Measurements from ENCODE around the gene TEX52.
A peak's percentile ranks its signal among the peaks of the same experiment; 100 is the strongest.

TEX52 gene

GRCh38 chr12:2857021-2857431 is at the start of gene TEX52:
Gene TEX52 (minus strand): TSS chr12:2857039. CDS start chr12:2857026, 13 bp downstream.
- DNase-seq (ENCODE audit: low read depth in 2 of 3, low spot score in 1 of 3), result no peak

- no peak for DNase-seq (ENCODE audit: low read depth in 2 of 3, low spot score in 1 of 3)
These were observed 47.4 kb upstream of the TEX52 start for GRCh38 chr12:2904260-2904659.

GRCh38 chr12:2902272-2902880 is 45.5 kb upstream of the TEX52 start:
- DNase-seq (ENCODE audit: low read depth in 2 of 3, low spot score in 1 of 3), result no peak

- no peak for DNase-seq (ENCODE audit: low read depth in 2 of 3, low spot score in 1 of 3)
These were observed 43.8 kb upstream of the TEX52 start for GRCh38 chr12:2900642-2901041.

- DNase-seq (ENCODE audit: low read depth in 2 of 3, low spot score in 1 of 3), result no peak
These were observed 40.6 kb upstream of the TEX52 start for GRCh38 chr12:2897418-2897817.

GRCh38 chr12:2895511-2895910 is 38.7 kb upstream of the TEX52 start:
- no peak for DNase-seq (ENCODE audit: low read depth in 2 of 3, low spot score in 1 of 3)

- DNase-seq (ENCODE audit: low read depth in 2 of 3, low spot score in 1 of 3), result no peak
These were observed 38.2 kb upstream of the TEX52 start for GRCh38 chr12:2895051-2895451.

- DNase-seq (ENCODE audit: low read depth in 2 of 3, low spot score in 1 of 3), result no peak
These were observed 36.2 kb upstream of the TEX52 start for GRCh38 chr12:2893007-2893406.

GRCh38 chr12:2892246-2892645 is 35.4 kb upstream of the TEX52 start:
- DNase-seq (ENCODE audit: low read depth in 2 of 3, low spot score in 1 of 3), result no peak

GRCh38 chr12:2891240-2892053 is 34.6 kb upstream of the TEX52 start:
- DNase-seq (ENCODE audit: low read depth in 2 of 3, low spot score in 1 of 3), result peak in 1 of 3 donors; percentile 22

GRCh38 chr12:2890388-2891239 is 33.8 kb upstream of the TEX52 start, which contains the start of gene TULP3:
Gene TULP3 (plus strand): TSS chr12:2890891. CDS start chr12:2890948, 57 bp downstream.
- DNase-seq (ENCODE audit: low read depth in 2 of 3, low spot score in 1 of 3), result peak; percentile 94 to 98 (median 95)

GRCh38 chr12:2890001-2890387 is 33.2 kb upstream of the TEX52 start:
- DNase-seq (ENCODE audit: low read depth in 2 of 3, low spot score in 1 of 3), result no peak

GRCh38 chr12:2886768-2887450 is 30.1 kb upstream of the TEX52 start:
- no peak for DNase-seq (ENCODE audit: low read depth in 2 of 3, low spot score in 1 of 3)

GRCh38 chr12:2884810-2885209 is 28.0 kb upstream of the TEX52 start:
- DNase-seq (ENCODE audit: low read depth in 2 of 3, low spot score in 1 of 3), result no peak

GRCh38 chr12:2879853-2880252 is 23.0 kb upstream of the TEX52 start:
- DNase-seq (ENCODE audit: low read depth in 2 of 3, low spot score in 1 of 3), result no peak

- DNase-seq (ENCODE audit: low read depth in 2 of 3, low spot score in 1 of 3), result peak in 1 of 3 donors; percentile 5
These were observed 21.3 kb upstream of the TEX52 start for GRCh38 chr12:2877953-2878732.

GRCh38 chr12:2877047-2877952 is 20.5 kb upstream of the TEX52 start, which contains the start of the genes FOXM1 and RHNO1:
Gene FOXM1 (minus strand): TSS chr12:2877174. CDS start chr12:2874478, 2,696 bp downstream.
Gene RHNO1 (plus strand): TSS chr12:2877223. CDS start chr12:2885367, 8,144 bp downstream.
- peak; percentile 75 to 82 (median 81) for DNase-seq (ENCODE audit: low read depth in 2 of 3, low spot score in 1 of 3)

- DNase-seq (ENCODE audit: low read depth in 2 of 3, low spot score in 1 of 3), result peak in 1 of 3 donors; percentile 22
These were observed 19.7 kb upstream of the TEX52 start for GRCh38 chr12:2876431-2877046.

Measured in stimulated activated CD4-positive, alpha-beta T cell treated with anti-CD3 and anti-CD28 coated beads, Interleukin-12 subunit alpha, Interleukin-12 subunit beta, amount 100 ng/mL, for 48 hours (primary cell).